HK-2 (cell line): Measurements from ENCODE around the gene ZBTB16.

Experiments
- DNase-seq: peaks from one replicate; pipeline ENCODE4 v3.0.0-alpha.2; 2018; ENCODE audit not compliant: unreplicated experiment

The ZBTB16 gene

GRCh38 chr11:114059278-114059983, at the start of gene ZBTB16:
Gene ZBTB16, plus strand, starts transcription at chr11:114059711. Its CDS starts 3,590 bp downstream, at chr11:114063301.
- no peak for DNase-seq

DNA sequence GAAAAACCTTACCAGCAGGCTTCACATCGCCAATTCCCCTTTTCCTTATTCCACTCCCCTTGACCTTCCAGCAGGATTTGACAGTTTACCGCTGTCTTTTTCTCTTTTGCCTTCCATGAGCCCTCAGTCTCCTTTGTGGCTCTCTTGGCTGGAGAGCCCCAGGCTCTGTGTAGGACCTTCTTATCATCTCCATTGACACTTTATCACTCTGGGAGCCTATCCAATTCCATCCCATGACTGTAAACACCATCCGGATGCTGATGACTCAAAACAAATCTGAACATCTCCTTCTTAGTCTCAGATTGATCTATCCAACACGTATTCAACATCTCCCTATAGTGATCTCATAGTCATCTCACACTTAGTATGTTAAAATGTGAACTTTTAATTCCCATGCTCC, 48.6 kb upstream of the ZBTB16 start:
- DNase-seq: no peak

DNA sequence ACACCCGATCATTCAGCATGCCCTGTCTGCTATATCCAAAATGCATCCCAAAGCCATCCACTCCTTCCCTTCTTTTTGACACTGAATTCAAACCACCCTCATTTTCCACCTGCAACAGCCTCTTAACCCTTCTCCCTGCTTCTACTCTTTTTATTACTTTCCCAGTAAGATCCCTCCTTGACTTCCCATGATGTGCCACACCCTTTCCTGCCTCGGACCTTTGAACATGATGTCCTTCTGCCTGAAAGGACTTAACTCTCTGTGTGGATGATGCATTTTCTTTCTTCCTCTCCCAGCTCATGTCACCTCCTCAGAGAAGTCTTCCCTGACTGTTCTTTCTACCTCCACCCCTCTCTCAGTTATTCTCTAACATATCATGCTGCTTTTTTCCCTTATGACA, 48.1 kb upstream of the ZBTB16 start:
- DNase-seq: no peak

DNA sequence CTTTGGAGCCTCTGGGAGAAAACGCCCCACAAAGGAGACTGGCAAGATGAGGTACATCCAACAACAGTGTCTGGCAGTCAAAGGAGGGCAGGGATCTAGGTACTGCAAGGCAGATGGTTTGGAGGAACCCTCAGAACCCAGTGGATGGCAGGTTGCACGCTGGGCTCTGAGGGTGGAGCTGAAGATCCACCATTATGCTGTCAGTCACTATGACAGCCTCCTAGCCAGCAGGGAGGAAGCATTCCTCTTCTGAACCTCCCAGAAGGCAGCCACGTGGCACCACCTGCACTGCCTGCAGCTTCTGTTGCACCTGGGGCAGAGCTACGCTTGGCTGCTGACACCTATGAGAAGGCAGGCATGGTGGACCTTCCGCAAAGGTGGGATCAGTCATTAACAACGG, 44.4 kb upstream of the ZBTB16 start:
- DNase-seq: no peak

DNA sequence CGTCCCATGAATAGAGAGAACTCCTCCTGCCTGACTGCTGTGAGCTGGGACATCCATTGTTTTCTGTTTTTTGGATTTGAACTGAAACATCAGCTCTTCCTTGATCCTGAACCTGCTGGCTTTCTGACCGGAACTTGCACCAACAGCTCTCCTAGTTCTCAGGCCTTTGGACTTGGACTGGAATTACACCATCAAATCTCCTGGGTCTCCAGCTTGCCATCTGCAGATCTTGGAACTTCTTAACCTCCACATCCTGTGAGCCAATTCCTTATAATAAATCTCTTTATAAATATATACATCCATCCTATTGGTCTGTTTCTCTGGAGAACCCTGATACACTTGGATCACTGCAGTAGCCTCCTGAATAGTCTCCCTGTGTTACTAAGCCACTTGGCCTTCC, 42.5 kb upstream of the ZBTB16 start:
- DNase-seq: no peak

DNA sequence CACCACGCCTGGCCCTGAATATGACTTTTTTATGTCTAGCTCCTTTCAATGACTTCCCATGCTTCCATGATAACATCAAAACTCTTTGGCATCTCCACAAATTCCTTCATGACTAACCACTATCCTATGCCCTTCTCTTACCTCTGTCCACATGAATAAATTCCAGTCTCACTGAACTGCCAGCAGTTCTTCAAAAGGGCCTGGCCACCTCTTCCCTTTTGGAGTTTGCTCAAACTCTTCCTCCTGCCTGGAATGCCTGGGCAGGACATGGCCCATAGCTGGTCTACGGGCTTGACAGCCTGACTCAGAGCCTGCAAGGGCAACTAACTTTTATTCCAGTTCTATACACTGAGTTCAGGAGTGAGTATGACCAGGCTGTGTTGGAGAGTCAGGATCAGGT, 41.8 kb upstream of the ZBTB16 start:
- no peak for DNase-seq

DNA sequence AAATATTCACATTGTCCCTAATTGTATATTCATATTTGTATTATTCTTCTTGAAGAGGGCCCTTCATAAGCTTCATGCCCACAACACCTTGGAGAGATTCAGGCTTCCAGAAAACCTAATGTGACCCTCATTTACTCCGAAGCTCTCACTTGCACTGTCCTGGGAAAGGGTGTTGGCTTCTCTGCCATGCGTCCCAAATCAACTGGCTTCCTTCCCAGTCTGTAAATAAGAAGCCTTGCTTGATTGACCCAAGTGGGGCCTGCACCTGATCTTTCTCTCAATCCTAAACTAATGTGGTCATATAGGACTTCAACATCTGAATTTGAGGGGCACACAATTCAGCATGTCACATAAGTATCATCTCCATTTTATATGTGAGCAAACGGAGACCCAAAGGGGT, 40.5 kb upstream of the ZBTB16 start:
- no peak for DNase-seq

DNA sequence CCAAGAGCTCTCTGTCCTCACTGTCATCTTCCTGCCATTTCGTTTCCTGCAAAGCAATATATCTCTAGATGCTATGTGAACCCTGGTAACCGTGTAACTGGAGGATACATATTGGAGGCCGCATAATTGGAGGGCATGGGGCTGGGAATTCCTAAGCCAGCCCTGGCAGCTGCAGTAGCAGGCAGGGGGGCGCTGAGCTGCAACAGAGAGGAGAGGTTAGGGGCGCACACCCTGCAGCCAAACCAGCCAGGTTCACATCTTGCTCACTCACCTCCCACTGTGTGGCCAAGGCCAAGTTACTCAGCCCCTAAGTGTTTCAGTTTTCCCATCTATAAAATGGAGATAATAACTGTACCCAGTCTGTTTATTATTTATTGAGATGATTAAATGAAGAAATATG, 39.9 kb upstream of the ZBTB16 start:
- no peak for DNase-seq

DNA sequence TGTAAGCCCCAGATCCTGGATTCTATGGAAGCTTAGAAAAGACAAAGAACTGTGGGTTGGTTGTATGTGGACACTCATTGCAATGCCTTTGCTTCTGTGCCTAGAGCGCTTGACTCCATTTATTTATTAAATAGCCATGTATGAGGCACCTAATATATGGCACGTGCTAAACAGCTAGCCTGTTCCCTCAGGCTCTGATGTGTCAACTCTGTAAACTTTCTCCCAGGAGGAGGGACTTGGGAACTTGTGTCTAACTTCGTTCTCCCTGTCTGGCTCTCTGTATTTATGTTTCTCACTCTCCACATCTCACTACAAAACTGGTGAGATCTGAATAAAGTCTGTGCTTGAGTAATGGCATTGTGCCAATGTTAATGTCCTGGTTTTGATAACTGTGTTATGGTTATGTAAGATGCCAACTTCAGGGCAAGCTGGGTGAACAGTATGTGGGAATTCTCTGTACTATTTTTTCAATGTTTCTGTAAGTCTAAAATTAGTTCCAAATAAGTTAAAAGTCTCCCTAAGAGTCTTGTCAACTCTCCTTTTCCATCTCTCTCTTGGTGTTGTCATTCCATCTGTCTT, 34.1 kb upstream of the ZBTB16 start:
- DNase-seq: no peak

GRCh38 chr11:114026355-114026754, 33.2 kb upstream of the ZBTB16 start:
- no peak for DNase-seq

DNA sequence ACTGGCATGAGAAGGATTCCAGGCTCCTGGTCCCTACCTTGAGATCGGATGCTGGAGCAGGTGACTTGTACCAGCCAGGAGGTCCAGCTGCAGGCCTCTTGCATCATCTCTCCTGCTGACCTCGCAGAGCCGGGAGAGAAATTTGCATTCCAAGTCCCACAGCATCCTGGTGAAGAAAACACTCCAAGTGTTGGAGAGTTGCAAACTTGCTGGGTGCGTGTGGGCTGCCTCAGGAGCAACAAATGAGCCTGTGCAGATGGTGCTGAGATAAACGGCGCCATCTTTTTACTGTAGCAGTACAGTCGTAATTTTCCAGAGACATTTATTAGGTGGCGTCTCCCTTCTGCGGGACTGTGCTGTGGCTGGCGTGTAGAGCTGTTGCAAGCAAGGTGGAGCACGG, 32.1 kb upstream of the ZBTB16 start:
- no peak for DNase-seq

GRCh38 chr11:114027926-114028325, 31.6 kb upstream of the ZBTB16 start:
- no peak for DNase-seq

- no peak for DNase-seq
These were observed 28.1 kb upstream of the ZBTB16 start for GRCh38 chr11:114031246-114031966.

DNA sequence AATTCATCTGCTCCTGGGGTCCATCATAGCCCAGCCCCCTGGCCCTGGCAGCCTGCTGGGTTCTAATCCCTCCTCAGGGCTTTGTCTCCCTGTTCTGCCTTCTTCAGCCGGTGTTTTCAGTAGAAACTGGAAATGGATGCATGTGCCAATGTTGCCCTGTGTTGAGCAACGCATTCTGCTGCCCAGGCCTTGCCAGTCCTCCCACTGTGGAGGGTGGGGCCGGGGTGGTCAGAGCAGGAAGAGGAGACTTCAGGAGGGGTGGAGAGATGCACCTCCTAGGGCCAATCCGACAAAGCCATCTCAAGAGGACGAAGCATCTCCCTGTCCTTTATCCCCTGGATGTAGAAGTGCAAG, 27.6 kb upstream of the ZBTB16 start:
- DNase-seq: no peak

GRCh38 chr11:114033066-114033465, 26.4 kb upstream of the ZBTB16 start:
- DNase-seq: no peak

DNA sequence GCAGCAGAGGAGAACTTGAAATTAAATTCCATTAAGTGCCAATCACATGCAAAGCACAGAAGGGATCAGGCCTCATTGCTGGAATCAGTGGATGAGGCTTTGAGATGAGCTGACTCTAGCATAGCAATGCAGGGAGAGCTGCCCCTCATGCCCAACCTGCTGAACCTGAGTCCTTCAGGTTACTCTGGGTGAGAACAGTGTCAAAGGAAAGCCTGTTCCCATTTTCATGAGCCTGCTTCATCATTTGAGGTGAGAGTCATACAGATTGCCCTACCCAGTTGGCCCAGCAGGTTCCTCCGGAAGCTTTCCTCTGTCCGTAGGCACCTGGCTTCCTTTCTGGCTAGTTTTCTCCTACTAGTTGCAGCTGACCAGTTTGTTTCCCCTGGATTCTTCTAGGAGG, 25.9 kb upstream of the ZBTB16 start:
- DNase-seq: no peak

GRCh38 chr11:114034956-114035355, 24.6 kb upstream of the ZBTB16 start:
- DNase-seq: no peak

DNA sequence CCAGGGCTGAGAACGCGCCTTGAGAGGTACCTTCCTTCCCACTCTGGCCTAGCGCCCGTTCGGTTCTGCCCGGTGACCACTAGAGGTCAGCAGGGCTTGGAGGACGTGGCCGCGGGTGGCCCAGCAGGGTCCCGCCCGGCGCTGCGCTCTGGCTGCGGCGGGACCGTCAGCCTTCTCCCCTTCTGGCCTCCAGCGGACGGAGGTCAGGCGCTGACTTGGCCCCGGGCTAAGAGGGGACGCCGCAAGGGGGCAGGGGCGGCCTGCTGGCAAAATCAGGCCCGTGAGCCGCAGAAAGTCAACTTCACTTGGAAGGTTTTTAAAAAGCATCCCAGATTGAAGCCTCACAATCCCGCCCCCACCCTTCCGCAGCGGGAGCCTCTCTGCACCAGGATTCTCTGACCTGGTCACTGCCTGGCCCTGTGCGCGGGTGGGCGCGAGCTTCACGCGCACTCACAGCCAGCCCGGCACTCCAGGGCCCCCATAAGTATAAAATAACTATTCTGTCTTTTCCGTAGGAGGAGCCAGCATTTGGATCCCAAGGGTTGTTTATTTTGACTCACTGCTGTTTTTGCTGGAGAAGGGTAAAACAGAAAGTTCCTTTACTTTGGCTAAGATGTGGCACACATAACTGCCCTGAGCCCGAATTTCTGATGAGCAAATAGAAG, 23.2 kb upstream of the ZBTB16 start:
- peak; percentile 63 for DNase-seq

DNA sequence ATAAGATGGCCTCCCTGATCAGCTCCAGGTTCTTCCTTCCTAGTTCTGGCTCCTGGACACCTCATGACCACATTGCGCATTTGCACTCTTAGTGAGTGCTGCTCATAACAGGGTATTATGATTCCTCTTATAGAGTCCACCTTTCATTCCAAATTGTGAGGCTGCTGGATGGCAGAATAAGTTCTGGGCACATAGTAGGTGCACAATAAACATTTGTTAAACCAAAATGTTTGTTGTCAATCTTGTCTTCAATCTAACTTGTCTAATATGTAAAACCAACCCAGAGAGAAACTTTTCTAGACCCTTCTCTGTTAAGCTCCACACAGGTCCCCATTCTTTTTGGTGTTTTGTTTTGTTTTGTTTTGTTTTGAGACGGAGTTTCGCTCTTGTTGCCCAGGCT, 22.6 kb upstream of the ZBTB16 start:
- DNase-seq: no peak

- no peak for DNase-seq
These were observed 20.0 kb upstream of the ZBTB16 start for GRCh38 chr11:114039551-114039950.

- DNase-seq: no peak
These were observed 18.8 kb upstream of the ZBTB16 start for GRCh38 chr11:114040706-114041211.

GRCh38 chr11:114042234-114042633, 17.3 kb upstream of the ZBTB16 start:
- no peak for DNase-seq
